ENCODE data around the gene CIBAR2.

Gene CIBAR2

DNA sequence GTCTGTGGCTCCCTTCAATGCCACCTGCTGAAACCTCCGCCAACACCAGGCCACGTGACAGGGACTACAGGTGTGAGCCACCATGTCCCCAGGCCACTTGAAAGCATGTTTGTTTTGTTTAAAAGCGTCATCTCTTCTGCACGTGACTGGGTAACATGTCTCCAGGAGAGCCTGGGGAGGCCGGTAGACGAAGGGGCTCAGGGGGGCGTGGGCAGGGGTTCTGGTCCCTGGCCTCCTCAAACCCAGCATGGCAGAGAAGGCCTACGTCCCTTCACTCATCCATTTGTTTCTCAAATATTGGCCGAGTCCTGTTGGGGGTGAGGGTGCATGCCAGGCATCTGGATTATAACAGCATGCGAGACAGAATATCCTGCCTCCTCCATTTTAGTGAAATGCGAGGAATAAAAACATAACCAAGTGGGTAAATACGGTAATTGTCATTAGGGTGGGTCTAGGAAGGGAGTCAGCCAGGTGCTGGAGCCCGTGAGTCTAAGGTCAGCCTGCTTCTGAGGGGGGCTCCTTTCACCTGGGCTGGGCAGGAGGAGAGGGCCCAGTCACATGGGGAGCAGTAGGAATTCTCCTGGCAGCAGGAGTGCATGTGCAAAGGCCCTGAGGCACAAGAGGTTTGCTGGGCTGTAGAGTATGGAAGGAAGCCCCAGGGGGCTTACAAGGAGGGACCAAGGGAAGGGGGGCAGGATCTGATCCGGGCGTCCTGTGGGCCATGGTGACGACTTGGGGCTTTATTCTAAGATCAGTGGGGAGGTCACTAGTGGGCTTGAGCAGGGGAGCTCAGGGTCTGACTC is 26.8 kb upstream of the CIBAR2 start:
- H3K9ac ChIP-seq (ENCODE audit: low read depth, low read length) = no peak overlapping the region
- no peaks in the 10 kb centered on the region for H3K9me3 ChIP-seq (ENCODE audit: control insufficient read depth, insufficient read depth, low read length)
- peaks cover 6% of the 10 kb centered on the region; the same call in 1 of the 2 replicates for H3K4me1 ChIP-seq (ENCODE audit: insufficient read depth, low read length)
- no peaks in the 10 kb centered on the region for H3K36me3 ChIP-seq (ENCODE audit: insufficient read depth, low read length)

DNA sequence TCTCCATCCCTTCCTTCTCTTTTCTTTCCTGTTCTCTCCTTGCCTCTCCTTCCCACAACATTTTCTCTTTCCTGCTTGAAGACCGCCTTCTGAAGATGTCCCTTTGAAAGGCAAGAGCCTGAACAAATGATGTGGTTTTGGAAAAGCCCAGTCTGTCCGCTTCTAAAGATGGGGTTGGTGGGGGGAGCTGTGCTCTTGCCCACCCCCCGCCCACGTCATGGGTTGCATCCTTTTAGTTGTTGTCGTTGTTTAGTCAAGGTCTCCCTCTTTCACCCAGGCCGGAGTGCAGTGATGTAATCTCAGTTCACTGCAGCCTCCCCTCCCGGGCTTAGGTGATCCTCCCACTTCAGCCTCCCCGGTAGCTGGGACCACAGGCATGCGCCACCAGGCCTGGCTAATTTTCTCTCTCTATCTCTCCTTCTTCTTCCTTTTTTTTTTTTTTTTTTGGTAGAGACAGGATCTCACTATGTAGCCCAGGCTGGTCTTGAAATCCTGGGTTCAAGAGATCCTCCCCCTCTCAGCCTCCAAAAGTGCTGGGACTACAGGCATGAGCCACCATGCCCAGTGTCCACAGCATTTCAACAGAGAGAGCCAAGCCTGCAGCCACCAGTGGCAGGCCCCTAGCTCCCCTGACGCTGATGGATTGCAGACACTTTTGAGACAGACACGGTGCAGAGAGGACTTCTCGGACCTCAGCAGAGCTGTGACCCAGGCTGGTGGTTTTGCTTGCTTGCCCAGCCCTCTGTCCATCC is 26.0 kb upstream of the CIBAR2 start:
- Histone ChIP-seq H3K9me3 (ENCODE audit: control insufficient read depth, insufficient read depth, low read length) (no peaks in the 10 kb centered on the region), H3K36me3 (ENCODE audit: insufficient read depth, low read length) (no peaks in the 10 kb centered on the region), H3K4me1 (ENCODE audit: insufficient read depth, low read length) (peaks cover 6% of the 10 kb centered on the region; the same call in 1 of the 2 replicates), H3K9ac (ENCODE audit: low read depth, low read length) (no peak overlapping the region)

DNA sequence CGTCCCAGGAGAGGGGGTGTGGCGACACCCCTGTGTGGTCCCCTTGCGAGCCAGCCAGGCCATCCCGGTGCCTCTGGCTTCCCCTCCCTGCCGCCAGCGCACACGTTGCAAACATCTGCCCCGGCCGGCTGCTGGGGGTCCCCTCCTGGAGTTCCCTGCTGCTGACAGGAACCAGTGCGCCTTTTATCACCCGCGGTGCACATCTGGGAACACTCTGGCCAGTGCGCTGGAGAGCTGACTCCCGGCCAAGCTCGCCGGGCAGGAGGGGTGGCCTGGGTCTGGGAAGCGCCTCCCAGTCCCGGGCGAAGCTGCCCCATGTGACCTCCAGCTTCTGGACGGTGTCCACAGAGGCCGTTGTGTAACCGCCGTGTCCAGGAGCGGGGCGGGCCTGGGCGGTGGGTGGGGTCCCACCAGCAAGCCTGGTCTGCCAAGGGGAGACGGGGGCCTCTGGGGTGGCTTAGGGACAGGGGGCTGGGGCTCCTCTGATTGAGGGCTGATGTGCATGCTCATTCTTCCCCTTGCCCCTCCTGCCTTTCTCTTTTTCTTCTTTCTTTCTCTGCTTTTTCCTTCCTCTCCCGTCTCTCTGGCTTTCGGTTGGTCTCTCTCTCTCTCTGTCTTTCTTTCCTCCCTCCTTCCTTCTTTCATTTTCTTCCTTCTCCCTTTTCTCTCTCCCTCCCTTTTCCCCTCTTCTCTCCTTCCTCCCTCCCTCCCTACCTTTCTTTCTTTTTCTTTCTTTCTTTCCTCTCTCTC is 25.2 kb upstream of the CIBAR2 start:
- Histone ChIP-seq H3K36me3 (ENCODE audit: insufficient read depth, low read length) (no peaks in the 10 kb centered on the region), H3K9me3 (ENCODE audit: control insufficient read depth, insufficient read depth, low read length) (no peaks in the 10 kb centered on the region), H3K9ac (ENCODE audit: low read depth, low read length) (peak overlapping the region; percentile 29; the same call in 1 of the 2 replicates), H3K4me1 (ENCODE audit: insufficient read depth, low read length) (peaks cover 6% of the 10 kb centered on the region; the same call in 1 of the 2 replicates)

DNA sequence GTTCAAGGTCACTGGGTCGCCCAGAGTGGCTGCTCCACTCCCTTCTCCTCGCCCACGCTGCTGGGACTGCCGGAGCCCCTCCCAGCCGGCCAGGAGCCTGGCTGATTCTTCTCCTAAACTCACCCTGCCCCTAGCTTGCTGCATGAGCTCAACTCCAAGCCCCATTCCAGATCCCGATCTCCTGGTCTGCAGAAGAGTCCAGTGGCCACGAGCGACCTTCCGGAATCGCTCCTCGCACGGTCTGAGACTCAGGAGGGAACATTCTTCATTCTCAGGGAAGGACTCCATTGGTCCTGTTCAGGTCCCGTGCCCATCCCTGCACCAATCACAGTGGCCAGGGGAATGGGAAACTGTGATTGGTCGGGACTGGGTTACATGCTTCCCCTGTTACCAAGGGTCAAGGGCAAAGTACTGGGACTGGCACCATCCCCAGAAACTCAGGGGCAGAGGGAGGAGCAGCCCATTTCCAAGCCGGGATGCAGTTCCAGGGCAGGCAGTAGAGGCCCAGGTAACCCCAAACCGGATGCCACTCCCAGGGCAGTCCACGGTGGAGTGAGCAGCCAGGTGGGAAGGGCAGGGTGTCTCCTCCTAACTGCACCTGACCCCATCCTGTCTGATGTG is 24.5 kb upstream of the CIBAR2 start:
- H3K9ac ChIP-seq (ENCODE audit: low read depth, low read length) = peak overlapping the region; percentile 44; the same call in 1 of the 2 replicates
- no peaks in the 10 kb centered on the region for H3K36me3 ChIP-seq (ENCODE audit: insufficient read depth, low read length)
- H3K4me1 ChIP-seq (ENCODE audit: insufficient read depth, low read length) = peaks cover 6% of the 10 kb centered on the region; the same call in 1 of the 2 replicates

DNA sequence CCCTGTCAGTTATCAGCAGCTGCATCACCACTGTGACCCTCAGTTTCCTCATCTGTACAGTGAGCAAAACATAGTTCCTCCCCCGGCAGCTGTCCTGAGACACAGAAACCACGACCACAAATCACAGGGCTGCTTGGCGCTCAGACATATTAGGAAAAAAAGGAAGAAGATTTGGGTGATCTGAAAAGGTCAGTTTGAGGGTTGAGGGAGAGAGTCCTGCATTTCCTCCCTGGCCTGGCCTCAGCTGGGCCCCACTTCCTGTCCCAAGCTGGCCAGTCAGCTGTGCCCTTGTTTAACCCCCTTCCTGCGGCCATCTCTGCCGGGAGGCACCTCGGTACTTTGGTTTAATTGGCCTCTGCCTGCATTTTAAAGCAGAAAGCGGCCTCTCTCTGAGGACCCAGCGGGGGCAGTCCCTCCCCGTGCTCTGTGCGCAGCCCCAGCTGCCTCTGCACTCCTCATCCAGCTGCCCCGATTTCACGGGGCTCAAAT is 24.0 kb upstream of the CIBAR2 start:
- Histone ChIP-seq H3K4me1 (ENCODE audit: insufficient read depth, low read length) (peaks cover 6% of the 10 kb centered on the region; the same call in 1 of the 2 replicates), H3K9ac (ENCODE audit: low read depth, low read length) (peak overlapping the region; percentile 44; the same call in 1 of the 2 replicates), H3K9me3 (ENCODE audit: control insufficient read depth, insufficient read depth, low read length) (no peaks in the 10 kb centered on the region), H3K36me3 (ENCODE audit: insufficient read depth, low read length) (no peaks in the 10 kb centered on the region)

More for the DNA sequence above, 24.5 kb upstream of the CIBAR2 start:
- no peaks in the 10 kb centered on the region for H3K9me3 ChIP-seq (ENCODE audit: control insufficient read depth, insufficient read depth, low read length)

DNA sequence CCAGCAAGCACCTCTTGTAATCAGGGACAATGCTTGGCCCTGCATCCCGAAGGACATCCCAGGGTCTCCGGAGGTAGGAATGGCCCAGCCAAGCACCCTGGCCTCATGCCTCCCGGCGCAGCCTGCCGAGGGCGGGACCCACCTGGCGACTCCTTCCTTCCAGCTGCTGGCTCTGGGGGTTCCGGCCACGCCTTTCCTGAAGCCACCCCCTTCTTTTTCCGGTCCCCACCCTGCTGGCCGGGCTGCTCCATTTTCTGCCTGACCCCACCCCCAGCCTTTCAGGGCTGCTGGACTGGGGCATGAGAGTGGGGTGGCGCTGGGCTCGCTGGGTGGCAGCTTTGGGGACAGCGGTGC is 22.5 kb upstream of the CIBAR2 start:
- no peaks in the 10 kb centered on the region for H3K36me3 ChIP-seq (ENCODE audit: insufficient read depth, low read length)
- H3K4me1 ChIP-seq (ENCODE audit: insufficient read depth, low read length) = peaks cover 15% of the 10 kb centered on the region
- H3K9ac ChIP-seq (ENCODE audit: low read depth, low read length) = no peak overlapping the region
- no peaks in the 10 kb centered on the region for H3K9me3 ChIP-seq (ENCODE audit: control insufficient read depth, insufficient read depth, low read length)

DNA sequence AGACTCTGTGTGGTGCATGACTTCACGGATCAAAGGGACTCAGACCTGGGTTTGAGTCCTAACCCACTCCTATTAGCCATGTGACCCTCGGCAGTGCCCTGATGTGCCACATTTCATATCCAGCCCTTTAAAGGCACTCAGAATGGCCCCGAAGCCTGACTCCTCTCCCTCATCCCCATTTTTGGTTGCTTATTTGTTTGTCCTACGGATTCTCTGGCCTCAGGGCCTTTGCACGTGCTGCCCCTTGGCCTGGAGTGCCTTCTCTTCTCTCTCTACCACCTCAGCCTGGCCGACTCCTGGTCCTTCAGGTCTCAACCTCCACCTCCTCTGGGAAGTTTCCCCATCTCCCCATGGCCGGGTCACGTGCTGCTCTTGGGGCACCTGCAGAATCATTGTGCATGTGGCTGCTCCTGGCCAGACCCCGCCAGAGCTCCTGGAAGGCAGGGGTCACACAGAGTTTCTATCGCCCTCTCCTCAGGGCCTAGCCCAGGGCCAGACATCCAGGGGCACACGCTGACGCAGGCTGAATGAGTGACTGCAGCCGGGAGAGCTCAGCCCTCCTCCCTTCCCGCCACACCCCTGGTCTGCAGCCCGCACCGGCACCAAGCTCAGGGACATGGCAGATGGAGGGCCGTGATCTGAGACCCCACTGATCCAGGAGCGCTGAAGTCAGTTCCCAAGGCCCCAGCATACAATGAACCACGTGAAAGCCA is 22.0 kb upstream of the CIBAR2 start:
- Histone ChIP-seq H3K9ac (ENCODE audit: low read depth, low read length) (no peak overlapping the region), H3K9me3 (ENCODE audit: control insufficient read depth, insufficient read depth, low read length) (no peaks in the 10 kb centered on the region), H3K36me3 (ENCODE audit: insufficient read depth, low read length) (no peaks in the 10 kb centered on the region), H3K4me1 (ENCODE audit: insufficient read depth, low read length) (peaks cover 15% of the 10 kb centered on the region)

DNA sequence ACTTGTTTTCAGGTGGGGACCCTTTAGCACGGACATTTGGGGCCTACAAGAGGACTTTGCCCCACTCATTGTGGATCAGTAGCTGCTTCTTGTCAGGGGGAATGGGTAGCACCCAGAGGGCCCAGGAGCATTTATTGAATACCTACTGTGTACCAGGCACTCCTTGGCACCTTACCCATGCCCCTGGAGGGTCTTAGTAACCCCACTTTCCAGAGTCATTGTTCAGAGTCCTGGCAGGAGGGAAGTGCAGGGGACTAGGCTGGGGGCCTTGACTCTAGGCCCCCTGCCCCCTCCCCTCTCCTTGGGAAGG is 21.0 kb upstream of the CIBAR2 start:
- H3K36me3 ChIP-seq (ENCODE audit: insufficient read depth, low read length) = no peaks in the 10 kb centered on the region
- H3K9ac ChIP-seq (ENCODE audit: low read depth, low read length) = no peak overlapping the region
- H3K9me3 ChIP-seq (ENCODE audit: control insufficient read depth, insufficient read depth, low read length) = no peaks in the 10 kb centered on the region
- H3K4me1 ChIP-seq (ENCODE audit: insufficient read depth, low read length) = peaks cover 15% of the 10 kb centered on the region

DNA sequence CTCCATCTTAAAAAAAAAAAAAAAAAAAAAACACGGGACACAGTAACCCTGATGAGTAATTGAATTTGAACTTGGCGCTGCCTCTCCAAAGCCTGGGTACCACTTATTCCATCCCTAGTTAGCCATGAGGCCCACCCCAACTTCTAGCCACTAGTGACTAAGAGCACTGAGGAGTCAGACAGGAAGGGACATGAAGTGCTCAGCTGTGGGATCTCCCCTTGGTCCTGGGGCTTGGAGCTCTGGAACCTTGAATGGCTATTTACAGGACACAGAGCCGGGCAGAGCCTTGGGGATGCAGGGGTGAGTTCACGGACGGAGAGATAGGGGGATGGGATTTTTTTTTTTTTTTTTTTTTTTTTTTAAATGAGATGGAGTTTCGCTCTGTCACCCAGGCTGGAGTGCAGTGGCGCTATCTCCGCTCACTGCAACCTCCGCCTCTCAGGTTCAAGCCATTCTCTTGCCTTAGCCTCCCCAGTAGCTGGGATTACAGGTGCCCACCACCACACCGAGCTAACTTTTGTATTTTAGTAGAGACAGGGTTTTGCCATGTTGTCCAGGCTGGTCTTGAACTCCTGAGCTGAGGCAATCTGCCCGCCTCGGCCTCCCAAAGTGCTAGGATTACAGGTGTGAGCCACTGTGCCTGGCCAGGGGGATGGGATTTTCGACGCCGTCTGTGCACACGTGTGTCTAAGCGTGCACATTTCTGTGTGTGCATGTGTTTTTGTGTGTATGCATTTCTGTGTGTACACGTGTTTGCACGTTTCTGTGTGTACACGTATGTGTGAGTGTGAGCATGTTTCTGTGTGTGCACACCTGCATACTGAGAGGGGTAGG is 20.4 kb upstream of the CIBAR2 start:
- peaks cover 15% of the 10 kb centered on the region for H3K4me1 ChIP-seq (ENCODE audit: insufficient read depth, low read length)
- no peak overlapping the region for H3K9ac ChIP-seq (ENCODE audit: low read depth, low read length)
- no peaks in the 10 kb centered on the region for H3K9me3 ChIP-seq (ENCODE audit: control insufficient read depth, insufficient read depth, low read length)
- no peaks in the 10 kb centered on the region for H3K36me3 ChIP-seq (ENCODE audit: insufficient read depth, low read length)

DNA sequence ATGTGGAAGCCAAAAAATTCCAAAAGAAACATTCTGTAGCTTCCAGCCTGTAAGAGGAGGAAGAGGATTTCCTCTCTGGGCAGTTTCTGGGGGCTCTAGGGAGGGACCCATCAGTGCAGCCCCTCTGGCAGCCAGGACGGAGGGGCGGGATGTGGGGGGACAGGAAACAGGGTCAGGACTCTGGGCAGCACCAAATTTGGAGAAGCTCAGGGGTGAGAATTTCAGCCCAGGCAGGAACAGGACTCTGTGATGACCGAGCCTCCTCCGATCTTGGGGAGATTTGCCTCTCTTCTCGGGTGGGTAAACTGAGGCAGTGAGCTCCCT is 18.4 kb upstream of the CIBAR2 start:
- Histone ChIP-seq H3K9ac (ENCODE audit: low read depth, low read length) (no peak overlapping the region), H3K4me1 (ENCODE audit: insufficient read depth, low read length) (peaks cover 20% of the 10 kb centered on the region)

DNA sequence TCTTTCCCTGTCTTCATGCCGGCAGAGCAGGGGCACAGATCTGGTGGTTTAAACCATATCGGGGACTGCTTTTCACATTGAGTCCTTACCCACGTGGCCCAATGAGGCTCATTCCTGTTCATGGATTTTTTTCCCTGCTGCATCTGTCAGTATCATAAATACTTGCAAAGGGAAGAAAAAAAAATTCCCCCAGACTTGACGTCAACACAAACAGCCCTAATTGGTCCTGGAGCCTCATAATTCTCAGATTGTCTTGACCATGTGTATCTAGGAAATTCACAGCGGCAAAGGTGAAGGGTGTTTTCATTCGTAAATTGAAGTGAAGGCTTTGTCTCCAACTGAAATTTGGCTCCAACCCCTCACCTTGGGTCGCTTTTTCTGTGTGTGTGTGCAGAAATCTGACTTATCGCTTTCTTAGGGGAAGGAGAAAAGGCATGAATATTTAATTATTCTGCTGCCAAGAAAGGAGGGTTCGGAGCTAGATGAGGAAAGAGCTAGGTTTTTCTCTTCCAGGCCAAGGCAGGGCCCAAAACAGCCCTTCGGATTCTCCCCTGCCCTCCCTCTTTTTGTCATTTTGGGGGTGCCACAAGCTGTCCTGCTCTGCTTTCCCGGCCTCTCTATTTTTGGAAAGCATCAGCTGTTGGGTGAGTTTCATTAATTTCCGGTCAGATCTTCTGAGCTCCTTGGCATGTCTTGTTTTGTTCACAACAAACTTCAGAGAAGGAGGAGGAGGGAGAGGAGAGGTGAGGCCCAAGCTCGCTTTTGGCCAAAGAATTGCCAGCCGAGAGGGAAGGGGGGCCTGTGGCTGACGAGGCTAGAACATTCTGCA is 17.8 kb upstream of the CIBAR2 start:
- no peak overlapping the region for H3K9ac ChIP-seq (ENCODE audit: low read depth, low read length)
- no peaks in the 10 kb centered on the region for H3K9me3 ChIP-seq (ENCODE audit: control insufficient read depth, insufficient read depth, low read length)
- H3K4me1 ChIP-seq (ENCODE audit: insufficient read depth, low read length) = peaks cover 22% of the 10 kb centered on the region
- H3K36me3 ChIP-seq (ENCODE audit: insufficient read depth, low read length) = no peaks in the 10 kb centered on the region

More for the DNA sequence above, 18.4 kb upstream of the CIBAR2 start:
- Histone ChIP-seq H3K36me3 (ENCODE audit: insufficient read depth, low read length) (no peaks in the 10 kb centered on the region), H3K9me3 (ENCODE audit: control insufficient read depth, insufficient read depth, low read length) (no peaks in the 10 kb centered on the region)

DNA sequence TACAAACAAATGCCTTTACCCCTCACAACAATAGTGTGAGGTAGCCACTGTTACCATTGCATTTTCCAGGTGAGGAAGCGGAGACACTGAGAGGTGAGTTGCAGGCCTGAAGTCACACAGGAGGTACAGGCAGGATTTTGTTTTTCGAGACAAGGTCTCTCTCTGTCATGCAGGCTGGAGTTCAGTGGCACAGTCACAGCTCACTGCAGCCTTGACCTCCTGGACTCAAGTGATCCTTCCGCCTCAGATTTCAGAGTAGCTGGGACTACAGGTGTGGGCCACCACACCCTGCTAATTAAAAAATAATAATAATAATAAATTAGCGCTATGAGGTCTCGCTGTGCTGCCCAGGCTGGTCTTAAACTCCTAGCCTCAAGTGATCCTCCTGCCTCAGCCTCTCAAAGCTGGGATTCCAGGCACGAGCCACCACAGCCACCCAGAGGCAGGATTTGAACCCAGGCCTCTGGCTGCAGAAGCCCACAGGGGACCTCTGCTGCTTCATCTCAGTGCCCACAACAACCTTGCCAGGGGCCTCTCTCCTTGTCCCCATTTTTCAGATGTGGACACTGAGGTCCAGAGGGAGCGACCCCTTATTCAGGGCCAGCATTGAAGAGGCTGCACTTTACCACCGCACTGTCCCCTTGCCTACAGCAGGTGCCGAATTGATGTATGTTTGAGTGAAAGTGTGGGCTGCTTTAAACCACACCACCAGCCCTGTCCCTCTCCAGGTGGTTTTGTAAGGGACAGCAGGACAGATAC is 16.0 kb upstream of the CIBAR2 start:
- Histone ChIP-seq H3K36me3 (ENCODE audit: insufficient read depth, low read length) (no peaks in the 10 kb centered on the region), H3K9me3 (ENCODE audit: control insufficient read depth, insufficient read depth, low read length) (no peaks in the 10 kb centered on the region), H3K4me1 (ENCODE audit: insufficient read depth, low read length) (peaks cover 32% of the 10 kb centered on the region), H3K9ac (ENCODE audit: low read depth, low read length) (no peak overlapping the region)

Measured in ES-I3 (cell line).